LoVo (cell line): ENCODE results near the gene RUNX1.
A peak's percentile ranks its signal among the peaks of the same experiment; 100 is the strongest.

Experiments used
- DNase-seq: peaks from one replicate; pipeline ENCODE4 v3.0.0-alpha.2; 2016; ENCODE audit warnings: low spot score

Gene RUNX1

DNA sequence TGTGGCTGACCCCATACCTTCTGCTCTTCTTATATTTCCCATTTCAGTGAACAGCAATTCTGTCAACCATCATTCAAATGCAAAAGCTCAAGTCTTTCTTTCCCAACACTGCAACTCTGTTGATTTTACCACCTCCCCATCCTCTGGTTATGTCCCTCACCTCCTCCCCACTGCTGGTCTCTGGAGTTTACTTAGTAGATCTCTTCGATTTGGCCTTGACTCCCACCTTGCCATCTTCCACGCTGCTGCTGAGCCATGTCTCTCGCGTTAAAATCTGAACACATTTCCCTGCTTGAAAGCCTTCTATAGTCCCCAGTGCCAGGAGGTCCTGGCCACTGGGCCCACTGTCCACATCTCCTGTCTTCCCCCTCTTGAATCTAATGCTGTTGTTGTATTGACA is 125.5 kb downstream of the RUNX1 start:
- no peak for DNase-seq

DNA sequence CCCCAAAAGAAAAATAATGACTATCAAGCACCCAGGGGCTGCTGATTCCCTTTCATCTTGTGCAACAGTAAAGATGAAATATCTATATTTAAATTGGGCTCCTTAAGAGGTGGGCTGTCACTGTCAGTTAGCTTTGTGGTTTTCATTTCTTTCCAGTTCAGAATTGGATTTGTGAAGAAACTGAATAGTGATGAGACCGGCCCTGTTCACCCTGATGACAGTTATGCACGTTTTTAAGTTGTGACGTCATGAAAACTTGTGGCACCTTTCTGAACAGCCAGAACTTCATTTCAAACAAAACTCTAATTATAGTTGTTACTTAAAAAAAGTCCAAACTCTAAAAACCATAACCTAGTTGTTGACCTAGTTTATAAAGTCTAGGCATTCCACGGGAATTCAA is 125.9 kb downstream of the RUNX1 start:
- DNase-seq = no peak

DNA sequence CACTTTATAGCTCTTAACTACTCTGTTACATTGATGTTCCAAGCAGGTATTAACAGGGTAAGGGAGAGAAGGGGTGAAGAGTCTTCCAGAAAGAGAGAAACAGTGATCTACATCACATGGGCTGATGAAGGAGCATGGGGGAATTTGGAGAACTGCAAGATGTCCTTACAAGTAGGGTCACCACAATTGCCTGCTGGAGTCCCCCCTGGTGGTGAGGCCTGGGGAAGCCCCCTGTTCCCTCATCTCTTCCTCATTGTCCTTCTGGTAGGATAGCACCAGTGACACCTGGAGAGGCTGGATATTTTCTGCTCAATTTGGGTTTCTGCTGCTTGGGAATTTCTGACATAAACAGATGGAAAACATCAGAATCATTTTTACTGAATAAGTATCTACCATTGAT is 126.6 kb downstream of the RUNX1 start:
- no peak for DNase-seq

DNA sequence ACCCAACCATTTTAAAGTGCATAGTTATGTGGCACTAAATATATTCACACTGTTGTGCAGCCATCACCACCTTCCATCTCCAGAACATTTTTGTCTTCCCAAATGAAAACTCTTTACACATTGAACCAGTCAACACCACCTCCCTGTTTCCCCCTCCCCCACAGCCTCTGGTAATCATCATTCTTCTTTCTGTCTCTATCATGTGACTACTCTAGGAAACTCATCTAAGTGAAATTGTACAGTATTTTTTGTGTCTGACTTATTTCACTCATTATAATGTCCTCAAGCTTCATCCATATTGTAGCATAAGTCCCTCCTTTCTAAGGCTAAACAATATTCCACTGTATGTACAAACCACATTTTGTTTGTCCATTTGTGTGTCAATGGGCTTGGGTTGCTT is 128.0 kb downstream of the RUNX1 start:
- DNase-seq = no peak

DNA sequence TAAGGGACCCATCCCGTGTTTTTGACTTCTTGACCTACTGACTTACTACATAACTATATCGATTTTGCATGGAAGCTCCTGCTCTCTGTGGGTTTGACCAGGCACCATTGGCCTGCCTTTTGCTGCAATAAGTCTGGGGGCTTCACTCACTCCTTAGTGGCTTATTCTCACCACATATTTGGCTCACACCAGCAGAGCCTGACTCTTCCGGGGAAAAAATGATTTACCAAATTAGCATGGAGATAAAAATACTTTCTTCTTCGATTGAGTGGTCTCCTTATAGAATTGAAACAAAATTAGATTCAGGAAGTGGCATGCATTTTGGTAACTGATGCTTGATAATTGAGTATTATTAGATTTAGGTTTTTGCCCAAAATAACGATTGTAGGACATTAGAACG is 129.7 kb downstream of the RUNX1 start:
- DNase-seq = no peak

DNA sequence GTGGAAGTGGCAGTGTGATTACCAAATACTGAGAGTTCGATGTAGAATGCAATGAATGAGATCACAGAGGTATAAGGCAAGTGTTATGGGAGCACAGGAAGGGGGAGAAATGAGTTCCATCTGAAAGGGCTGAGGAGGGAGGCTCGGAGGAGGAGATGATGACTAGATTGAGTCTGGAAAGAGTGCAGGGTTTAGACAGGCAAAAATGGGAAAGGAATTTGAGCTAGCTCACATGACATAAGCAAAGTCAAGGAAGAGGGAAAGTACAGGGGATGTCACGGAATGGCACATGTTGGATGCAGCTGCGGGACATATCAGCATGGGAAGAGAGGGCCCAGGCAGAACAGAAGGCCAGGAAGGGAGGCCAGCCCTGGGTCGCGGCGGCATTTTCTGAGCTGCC is 132.7 kb downstream of the RUNX1 start:
- DNase-seq = no peak

DNA sequence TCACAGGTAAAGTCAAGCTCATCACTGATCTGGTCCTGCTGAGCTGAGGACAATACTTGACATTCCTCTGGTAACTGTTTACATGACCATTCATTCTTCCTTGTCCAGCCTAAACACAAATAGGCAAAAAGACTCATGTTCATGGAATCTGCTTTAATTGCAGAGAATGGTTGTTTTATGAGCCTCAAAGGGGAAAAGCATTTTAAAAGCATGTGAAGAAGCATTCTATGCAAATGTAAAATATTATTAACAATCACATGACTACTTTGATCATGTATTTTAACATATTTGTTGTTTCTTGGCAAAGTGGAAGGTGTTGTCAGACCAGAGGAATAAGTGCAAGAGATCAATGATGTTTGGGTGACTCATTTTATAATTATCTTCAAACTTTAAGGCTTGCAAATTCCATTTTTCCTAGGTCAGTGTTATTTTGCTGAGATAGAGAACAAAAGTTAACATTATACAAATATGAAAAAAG is 133.7 kb downstream of the RUNX1 start:
- DNase-seq = peak; percentile 39

DNA sequence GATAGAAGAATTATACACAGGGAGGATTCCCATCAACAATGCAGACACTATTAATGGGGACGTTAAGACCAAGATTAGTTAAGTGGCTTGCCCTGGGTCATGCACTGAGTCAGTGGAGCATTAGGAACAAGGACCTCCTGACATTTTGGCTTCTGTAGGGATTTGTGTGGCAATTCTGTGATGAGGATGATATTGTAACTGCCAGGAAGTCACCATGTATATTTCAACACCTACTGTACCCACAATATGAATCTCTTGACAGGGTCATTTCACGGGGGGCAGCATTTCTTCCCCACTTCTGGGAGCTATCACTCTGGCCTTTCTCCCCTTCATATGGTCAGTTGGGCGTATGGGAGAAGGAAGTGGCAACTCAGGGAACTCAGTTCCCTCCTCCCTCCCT is 134.9 kb downstream of the RUNX1 start:
- DNase-seq = no peak

DNA sequence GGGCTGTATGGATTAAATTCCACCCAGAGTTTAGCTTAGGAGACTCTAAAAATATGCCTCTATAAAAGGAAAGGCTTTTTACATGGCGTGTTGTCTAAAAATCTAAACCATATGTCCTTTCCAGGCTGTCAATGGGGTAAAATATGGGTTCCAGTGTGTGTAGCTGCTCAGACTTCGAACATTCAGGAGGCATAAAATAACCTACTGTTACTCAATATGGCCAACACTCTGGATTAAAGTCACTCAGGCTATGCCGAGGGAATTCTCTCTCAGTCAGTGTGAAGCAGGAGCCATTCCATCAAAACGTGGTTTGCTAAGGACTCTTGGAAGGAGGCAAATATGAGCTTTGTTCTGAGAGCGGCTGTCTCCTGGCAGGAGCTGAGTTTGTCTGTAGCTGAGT is 135.3 kb downstream of the RUNX1 start:
- DNase-seq = no peak

DNA sequence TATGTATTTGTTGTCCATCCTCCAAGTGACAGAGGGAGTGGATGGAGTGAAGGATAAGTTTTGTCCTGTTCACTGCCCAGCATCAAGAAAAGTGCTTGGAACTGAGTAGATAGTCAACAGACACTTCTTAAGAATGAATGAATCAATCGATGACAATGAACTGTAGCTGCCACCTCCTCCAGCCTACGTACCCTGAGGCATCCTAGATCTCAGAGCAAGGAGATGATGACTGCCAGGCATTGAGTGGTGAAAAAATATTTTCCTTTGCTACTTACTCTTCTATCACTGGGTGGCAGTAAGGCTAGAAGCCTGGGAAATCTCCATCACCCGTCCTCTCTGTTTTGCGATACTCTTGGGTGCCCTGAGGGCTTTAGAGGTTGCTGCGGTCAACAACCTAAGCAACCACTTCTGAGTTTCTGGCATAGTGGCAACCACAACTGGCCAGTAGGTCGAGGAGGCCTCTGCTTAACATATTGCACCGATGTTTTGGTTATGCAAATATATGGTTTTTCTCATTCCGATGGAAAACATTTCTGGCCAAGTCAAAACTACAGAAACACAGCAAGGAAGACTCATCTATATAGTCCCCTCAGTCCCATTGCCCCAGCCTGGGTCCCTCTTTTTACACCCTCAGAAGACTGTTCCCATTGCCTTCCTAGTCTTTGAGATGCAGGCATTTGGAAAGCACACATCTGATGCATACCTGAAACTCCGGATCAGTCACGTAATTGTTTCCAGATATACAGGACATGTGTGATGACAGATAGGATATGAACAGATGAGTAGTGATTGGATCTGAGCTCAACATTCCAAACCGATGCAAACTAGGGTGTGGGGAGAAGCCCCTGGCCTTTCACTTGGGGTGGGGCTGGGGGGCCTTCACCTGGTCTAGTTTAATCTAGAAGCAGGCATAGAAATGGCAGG is 136.8 kb downstream of the RUNX1 start:
- no peak for DNase-seq

DNA sequence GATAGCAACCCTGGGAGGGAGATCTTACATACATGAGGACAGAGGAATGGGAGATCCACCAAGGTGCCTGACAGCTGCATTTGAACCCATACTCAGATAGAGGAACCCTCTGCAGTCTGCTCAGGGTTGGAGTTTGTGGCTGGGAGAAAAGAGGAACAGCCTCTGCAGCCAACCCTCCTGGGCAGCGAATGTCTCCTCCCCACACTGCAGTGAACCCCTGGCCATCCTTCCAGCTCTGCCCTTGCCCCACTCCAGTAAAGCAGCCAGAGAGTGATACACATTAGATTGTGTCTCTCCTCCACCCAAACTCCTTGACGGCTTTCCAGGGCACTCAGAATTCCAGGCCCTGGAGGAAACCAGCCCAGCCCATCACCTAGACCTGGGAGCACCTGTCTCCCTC is 137.7 kb downstream of the RUNX1 start:
- DNase-seq = no peak

DNA sequence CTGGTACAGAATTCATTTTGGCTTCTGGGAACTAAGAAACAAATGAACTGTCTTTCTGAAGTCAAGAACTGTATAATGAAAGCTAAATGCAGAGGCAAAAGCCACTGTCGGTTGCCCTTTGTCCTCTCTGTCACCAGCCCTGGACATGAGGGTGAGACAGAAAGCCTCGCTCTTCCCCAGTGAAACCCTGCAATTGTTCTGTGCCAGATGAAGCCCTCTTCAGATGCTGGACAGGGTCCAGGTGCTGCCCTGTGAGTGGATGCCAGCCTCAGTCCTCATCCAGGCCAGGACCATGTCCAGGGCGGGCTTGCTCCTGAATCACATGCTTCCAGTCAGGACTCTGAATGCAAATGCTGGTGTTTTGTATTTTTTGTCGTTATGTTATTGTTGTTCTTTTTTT is 138.7 kb downstream of the RUNX1 start:
- no peak for DNase-seq

DNA sequence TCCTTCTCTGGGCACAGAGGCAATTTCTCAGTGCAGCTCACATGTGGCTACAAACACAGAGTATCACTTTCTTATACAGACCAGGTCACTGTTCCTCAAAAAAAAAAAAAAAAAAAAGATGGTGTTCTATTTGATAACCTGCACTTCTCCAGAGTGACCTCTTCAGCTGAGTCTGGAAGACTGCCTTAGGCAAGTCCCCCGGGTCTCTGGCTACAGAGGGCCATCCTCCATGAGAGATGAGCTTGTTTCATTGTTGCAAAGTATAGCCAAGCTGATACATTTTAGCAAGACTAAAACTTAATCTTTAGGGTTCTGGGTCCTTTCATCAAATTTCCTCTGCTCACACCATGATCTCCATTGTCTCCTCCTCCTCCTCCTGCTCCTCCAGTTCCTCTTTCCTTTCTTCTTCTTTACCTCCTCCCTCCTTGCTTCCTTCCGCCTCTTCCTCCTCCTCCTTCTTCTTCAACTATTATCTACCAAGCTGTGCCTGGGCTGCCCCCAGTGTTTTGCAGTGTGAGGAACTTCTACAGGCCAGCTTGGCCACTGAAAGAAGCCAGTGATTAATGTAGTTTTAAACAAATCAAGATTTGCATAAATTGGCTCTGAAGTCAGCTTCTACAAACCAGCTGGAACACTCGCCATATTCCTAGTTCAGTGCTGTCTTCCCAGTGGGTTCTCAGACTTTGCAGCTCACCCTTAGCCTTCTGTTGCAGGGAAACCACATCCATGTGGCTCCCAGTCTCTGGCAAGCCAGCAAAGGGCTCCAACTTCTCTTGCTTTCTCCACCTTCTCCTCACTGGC is 139.4 kb downstream of the RUNX1 start:
- DNase-seq = no peak

DNA sequence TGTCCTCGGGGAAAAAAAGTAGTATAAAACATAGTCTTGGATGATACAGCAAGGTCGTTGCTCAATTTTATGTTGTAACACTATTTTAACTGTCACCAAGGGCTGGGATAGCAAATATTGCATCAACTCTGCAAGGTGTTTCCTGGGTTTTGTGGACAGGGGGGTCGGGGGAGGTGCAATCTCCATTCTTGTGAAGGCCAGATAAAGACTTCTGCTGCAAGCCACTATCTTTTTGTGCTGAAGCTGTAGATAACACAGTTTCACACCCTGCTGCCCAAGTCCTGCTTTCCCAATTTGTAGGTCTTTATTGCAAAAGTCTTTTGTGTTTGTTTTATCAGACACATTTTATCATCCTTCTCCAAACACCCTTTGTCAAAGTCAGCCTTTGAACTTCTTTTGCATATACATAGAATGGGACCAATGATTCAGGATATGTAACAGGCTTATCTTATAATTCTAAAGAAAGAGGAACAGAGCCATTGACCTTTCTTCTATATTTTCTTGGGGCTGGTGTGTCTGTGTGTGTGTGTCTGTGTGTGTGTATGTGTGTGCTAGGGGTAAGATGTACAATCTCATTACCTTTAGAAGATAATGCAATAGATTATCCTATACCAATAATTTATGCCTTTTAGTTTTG is 140.6 kb downstream of the RUNX1 start:
- no peak for DNase-seq

DNA sequence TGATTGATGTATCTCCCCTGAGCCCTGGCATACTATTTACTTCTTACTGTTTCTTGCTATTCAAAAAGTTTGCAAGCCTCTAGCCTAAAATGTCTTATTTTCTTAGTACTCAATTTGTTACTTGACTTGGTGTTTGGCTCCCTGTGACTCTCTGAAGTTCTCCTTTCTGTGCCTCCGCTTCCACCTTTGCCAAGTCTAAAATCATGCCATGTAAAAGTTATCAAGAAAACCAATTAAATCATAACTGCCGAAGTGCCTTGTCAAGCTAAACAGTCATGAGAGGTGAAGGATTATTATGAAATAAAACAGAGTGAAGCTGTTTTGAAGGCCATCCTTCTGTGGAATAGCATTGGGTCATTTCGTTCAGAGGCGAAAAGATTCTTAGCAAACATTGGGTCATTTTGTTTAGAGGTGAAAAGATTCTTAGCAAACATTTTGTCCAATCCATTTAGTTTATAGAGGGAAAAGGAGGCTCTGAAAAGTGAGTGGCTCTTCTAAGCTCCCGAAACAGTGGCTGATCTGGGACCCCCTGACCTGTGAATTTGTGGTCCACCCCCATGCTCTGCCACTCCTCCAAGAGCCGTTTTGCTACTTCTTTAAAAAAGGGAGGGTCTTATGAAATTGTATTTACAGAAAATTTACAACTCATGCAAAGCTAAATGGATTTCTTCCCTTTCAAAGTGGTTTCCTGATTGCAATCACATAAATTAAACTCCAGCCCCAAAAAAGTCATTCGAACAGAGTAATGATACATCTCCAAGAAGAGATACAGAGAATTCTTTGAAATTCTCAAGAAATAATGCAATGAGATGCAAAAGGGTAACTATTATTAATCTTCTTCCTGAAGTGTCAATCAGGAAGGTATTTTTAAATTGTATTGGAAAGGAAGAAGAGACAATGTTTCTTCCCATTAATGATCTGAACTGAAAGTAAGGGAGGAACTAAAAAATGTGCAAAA is 141.4 kb downstream of the RUNX1 start:
- no peak for DNase-seq

DNA sequence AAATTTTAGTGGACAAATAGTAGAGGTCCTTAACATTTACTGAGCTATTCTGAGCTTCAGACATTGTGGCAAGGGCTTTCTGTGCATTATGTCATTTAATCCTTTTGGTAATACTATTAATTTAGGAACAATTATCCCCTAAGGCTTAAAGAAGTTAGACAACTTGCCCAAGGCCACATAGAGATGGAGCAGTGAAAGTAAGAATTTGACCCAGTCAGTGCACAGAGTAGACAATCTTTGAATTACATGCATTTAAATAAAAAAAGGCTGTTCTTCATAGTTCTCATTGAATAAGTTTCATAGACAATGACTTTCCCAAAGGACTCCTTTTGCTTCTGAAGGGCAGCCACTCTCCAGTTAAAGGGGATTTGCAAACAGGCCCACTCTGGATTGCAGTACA is 142.7 kb downstream of the RUNX1 start:
- no peak for DNase-seq

DNA sequence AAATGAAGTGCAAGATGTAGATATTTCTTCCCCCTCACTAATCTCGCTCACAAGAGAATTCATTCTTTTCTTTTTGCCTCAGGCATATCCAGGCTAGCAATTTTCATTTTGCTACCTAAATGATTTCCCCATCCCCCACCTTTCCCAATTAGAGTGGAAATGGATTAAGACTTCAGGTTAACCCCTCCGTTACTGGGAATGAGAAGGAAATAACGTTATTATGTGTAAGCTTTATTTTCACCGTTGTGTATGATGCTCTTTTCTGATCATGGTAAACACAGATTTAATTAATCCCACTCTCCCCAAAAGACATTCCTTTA is 143.9 kb downstream of the RUNX1 start:
- no peak for DNase-seq

DNA sequence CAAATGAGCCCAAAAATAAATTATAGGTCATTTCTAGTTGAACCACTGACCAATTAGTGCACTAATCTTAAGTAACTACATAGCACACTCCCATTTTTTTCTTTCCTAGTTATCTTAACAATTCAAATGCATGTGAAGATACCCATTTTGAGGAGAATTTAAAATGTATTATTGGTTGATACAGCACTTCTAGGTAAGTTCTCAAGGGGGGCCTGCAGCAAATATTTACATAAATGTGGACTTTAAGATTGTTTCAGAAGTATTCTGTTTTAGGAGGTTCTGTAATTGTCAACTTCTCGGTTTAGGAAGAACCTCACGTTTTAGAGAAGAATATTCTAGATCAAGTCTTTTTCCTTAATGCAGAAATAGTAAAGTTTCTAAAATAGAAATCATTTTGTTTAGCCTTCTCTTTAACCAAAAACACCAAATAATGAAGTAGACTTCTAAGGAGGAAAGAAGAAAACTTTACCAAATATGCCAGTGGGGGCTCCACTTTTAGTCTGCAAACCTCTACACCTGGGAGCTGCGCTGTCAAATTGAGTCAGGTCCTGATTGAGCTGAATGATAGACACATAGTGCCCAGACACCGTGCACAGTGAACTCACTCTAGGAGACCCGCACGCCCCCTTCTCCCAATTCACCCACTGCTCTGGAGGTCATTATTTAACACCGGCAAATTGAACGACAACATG is 144.4 kb downstream of the RUNX1 start:
- no peak for DNase-seq

DNA sequence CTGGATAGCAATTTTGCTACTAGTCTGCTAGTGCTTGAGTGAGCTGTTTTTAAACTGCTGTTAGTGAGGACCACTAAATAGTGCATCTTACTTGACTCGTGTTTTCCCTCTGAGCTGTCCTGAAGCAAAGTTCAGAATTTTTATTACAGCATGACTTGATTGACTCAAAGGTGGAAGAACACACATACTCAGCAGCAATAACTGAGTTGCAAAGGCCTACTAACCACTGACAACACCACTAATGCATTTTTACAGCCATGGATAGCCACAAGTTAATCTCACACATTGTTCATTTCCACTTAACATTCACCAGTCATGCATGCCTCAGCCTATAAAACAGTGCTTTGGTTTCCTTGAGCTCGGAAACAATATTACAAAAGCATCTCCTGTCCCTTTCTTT is 148.7 kb downstream of the RUNX1 start:
- peak; percentile 60 for DNase-seq

DNA sequence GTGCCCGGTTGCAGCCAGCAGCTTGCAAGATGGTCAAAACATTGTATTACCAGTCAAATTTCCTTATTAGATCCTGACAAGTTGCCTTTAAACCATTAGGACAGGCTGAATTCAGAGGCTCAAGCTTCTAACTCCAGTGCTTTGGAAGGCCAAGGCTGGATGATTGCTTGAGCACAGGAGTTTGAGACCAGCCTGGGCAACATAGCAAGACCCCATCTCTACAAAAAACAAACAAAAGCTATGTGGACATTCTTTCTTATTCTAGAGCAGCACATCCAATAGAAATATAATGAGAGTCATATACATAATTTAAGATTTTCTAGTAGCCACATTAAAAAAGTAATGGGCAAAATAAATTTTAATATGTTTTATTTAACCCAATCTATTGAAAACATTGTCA is 149.3 kb downstream of the RUNX1 start:
- DNase-seq = no peak

DNA sequence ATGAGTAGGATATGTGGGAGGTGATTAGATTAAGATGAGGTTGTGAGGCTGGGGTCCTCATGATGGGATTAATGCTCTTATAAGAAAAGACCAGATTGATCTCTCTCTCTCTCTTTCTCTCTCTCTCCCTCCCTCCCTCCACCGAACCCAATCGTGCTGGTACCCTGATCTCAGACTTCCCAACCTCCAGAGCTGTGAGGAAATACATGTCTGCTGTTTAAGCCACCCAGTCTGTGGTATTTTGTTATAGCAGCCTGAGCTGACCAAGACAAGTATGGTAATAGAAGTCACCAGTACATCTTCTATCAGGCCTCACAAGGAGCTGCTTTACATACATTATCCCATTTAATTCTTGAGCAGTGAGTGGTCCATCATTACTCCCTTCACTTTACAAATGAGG is 149.8 kb downstream of the RUNX1 start:
- DNase-seq = no peak
